ENCODE results near the gene PLPPR4. TPM values are rescaled to one million over a fixed set of nuclear protein-coding genes. Genes with fewer than 3 reads are reported as not detected.

Gene PLPPR4
- total and polyA plus RNA-seq, 11 donors: 0.11 to 1.0 (median 0.50) TPM

DNA sequence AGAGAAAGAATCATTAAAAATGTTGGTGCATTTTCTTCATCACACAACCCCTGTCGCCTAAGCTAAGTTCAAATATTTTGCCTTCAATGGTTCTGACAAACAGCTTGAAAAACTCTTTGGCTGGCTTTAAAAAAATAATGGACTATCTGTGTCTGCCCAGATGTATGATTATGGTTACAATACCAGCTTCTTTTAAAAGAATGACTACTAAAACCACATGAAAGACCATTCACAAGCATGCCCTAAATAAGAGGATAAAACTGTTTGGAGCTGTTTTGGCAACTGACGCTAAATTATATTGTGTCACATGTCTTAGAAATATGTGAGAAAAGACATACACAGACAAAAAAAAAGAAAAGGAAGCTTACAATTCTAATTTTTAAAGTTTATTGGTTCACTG is 23.7 kb upstream of the PLPPR4 start:
- DNase-seq (no peak), ATAC-seq (no peak)
- TF ChIP-seq, protein P1, sequence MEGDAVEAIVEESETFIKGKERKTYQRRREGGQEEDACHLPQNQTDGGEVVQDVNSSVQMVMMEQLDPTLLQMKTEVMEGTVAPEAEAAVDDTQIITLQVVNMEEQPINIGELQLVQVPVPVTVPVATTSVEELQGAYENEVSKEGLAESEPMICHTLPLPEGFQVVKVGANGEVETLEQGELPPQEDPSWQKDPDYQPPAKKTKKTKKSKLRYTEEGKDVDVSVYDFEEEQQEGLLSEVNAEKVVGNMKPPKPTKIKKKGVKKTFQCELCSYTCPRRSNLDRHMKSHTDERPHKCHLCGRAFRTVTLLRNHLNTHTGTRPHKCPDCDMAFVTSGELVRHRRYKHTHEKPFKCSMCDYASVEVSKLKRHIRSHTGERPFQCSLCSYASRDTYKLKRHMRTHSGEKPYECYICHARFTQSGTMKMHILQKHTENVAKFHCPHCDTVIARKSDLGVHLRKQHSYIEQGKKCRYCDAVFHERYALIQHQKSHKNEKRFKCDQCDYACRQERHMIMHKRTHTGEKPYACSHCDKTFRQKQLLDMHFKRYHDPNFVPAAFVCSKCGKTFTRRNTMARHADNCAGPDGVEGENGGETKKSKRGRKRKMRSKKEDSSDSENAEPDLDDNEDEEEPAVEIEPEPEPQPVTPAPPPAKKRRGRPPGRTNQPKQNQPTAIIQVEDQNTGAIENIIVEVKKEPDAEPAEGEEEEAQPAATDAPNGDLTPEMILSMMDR (IDR thresholded peaks at IDR 0.05): no peak
- no peak for TF ChIP-seq POLR2A (IDR thresholded peaks at IDR 0.05)
- Histone ChIP-seq H3K4me1 (no peaks in the 10 kb centered on the region), H3K9me3 (peaks cover 0 to 9% (median 0%) of the 10 kb centered on the region in 12 donors), H3K36me3 (no peaks in the 10 kb centered on the region), H3K27ac (no peak overlapping the region), H3K27me3 (no peaks in the 10 kb centered on the region), H3K4me3 (no peak overlapping the region)
- 90 to 96% (median 91%) methylated on average over 2 of the region's 2 CpGs for WGBS, 4 donors
- intact Hi-C loops (cut with DNase I): no loop called here

DNA sequence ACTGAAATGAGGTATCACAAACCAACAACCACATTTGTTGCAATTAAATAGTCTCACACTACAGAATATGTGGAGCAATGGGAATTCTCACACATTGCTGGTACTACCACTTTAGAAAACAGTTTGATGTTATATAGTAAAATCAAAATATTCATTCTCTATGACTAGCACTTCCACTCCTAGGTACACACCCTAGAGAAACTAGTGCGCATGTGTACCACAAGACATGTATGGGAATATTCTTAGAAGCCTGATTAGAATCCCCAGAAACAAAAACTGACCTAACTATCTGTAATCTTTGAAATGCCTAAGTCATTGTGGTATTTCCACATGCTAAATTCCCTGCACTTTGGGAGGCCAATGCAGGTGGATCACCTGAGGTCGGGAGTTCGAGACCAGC is 18.1 kb upstream of the PLPPR4 start:
- no peaks in the 10 kb centered on the region for H3K36me3 ChIP-seq
- WGBS, 4 donors: 87 to 93% (median 91%) methylated on average over 3 of the region's 3 CpGs
- H3K9me3 ChIP-seq: peaks cover 0 to 24% (median 2%) of the 10 kb centered on the region in 12 donors
- ATAC-seq: no peak
- intact Hi-C loops (cut with DNase I): no loop called here
- H3K4me3 ChIP-seq: no peak overlapping the region
- H3K4me1 ChIP-seq: no peaks in the 10 kb centered on the region
- no peaks in the 10 kb centered on the region for H3K27me3 ChIP-seq
- H3K27ac ChIP-seq: no peak overlapping the region
- TF ChIP-seq, protein P1 (IDR thresholded peaks at IDR 0.05): no peak
- TF ChIP-seq POLR2A (IDR thresholded peaks at IDR 0.05): no peak
- no peak for DNase-seq

DNA sequence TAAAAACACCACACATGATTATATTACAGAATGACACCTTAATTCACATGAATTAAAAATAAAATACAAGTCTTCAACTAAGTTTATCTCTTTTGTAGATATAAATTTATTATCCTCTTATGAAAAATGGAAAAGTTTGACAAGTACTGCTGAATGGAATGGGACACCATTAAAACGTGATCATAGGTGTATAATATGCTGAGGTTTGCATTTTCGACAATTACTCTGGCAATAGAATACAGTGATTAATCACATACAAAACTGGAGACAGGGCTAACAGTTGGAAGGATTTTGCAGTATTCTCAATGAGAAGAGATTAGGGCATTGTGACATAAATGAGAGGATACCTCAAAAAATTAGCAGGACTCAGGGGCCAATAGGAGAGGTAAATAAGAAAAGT is 17.1 kb upstream of the PLPPR4 start:
- no peak overlapping the region for H3K4me3 ChIP-seq
- H3K27ac ChIP-seq: no peak overlapping the region
- ATAC-seq (no peak), DNase-seq (no peak)
- H3K27me3 ChIP-seq: no peaks in the 10 kb centered on the region
- TF ChIP-seq, protein P1 (IDR thresholded peaks at IDR 0.05): no peak
- TF ChIP-seq POLR2A (IDR thresholded peaks at IDR 0.05): no peak
- no peaks in the 10 kb centered on the region for H3K36me3 ChIP-seq
- 81 to 89% (median 86%) methylated on average over 2 of the region's 2 CpGs for WGBS, 4 donors
- peaks cover 0 to 24% (median 2%) of the 10 kb centered on the region in 12 donors for H3K9me3 ChIP-seq
- intact Hi-C loops (cut with DNase I): no loop called here
- no peaks in the 10 kb centered on the region for H3K4me1 ChIP-seq

DNA sequence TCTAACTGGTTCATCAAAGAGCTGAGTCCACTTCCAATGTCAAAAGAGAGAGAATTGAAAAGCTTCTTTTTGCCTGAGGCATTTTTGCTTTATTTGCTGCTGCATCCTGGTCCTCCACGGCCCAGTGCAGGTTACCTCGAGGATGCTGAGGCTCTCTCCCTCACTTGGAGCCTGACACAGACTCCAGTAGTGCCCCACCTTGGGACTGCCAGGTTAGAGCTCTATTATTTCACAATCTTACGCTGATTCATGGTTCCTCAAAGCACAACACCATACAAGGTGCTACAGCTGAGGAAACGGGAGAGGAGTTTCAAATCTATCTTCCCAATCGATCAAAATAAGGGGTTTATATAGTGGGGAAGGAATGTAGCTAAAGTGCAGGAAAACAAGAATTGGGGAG is 13.6 kb upstream of the PLPPR4 start:
- no peak for ATAC-seq
- Histone ChIP-seq H3K36me3 (no peaks in the 10 kb centered on the region), H3K9me3 (peaks cover 0 to 16% (median 2%) of the 10 kb centered on the region in 12 donors), H3K4me1 (no peaks in the 10 kb centered on the region), H3K27me3 (no peaks in the 10 kb centered on the region), H3K4me3 (no peak overlapping the region), H3K27ac (no peak overlapping the region)
- no peak for DNase-seq
- intact Hi-C loops (cut with DNase I): no loop called here
- no peak for TF ChIP-seq POLR2A (IDR thresholded peaks at IDR 0.05)
- 69 to 90% (median 86%) methylated on average over 5 of the region's 5 CpGs for WGBS, 4 donors

DNA sequence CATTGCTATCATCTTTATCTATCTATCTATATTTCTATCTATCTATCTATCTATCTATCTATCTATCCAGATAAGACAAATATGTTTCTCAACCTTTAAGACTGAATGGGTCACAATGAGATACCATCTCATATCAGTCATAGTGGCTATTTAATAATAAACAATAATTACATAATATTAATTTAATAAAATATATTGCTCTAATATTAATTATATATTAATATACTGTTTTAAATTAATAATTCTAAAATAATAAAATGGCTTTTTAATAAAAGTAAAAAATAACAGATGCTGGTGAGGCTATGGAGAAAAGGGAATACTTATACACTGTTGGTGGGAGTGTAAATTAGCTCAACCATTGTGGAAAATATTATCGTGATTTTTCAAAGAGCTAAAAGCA is 13.0 kb upstream of the PLPPR4 start:
- Histone ChIP-seq H3K27ac (no peak overlapping the region), H3K4me1 (no peaks in the 10 kb centered on the region), H3K36me3 (no peaks in the 10 kb centered on the region), H3K27me3 (no peaks in the 10 kb centered on the region), H3K9me3 (peaks cover 0 to 10% (median 2%) of the 10 kb centered on the region in 12 donors), H3K4me3 (no peak overlapping the region)
- intact Hi-C loops (cut with DNase I): no loop called here
- no peak for ATAC-seq
- DNase-seq: no peak
- TF ChIP-seq, protein P1 (IDR thresholded peaks at IDR 0.05): no peak
- no peak for TF ChIP-seq POLR2A (IDR thresholded peaks at IDR 0.05)
- 89 to 98% (median 94%) methylated on average over 1 of the region's 1 CpG for WGBS, 4 donors

Measured in heart left ventricle (tissue), 16 donors.